A673 (cell line): ENCODE data around the gene ATP1B2.

Experiments
- EZH2 ChIP-seq: fragments of 200-600 bp; sonication (generic); IDR thresholded peaks from 2 replicates; pipeline ENCODE4 v1.6.1; 2017; ENCODE audit warnings: borderline replicate concordance, low read depth, mild to moderate bottlenecking, mixed read lengths, antibody characterized with exemption, low read length; ENCODE audit not compliant: poor library complexity, severe bottlenecking
- TF ChIP-seq, protein P1 (sequence below): fragments of 300-800, 200-600 bp; sonication (generic); conservative IDR thresholded peaks from 2 replicates; pipeline ENCODE4 v1.5.1; 2017; ENCODE audit warnings: low read depth, mild to moderate bottlenecking, antibody characterized with exemption, low read length, moderate library complexity, mixed read lengths

DNA sequence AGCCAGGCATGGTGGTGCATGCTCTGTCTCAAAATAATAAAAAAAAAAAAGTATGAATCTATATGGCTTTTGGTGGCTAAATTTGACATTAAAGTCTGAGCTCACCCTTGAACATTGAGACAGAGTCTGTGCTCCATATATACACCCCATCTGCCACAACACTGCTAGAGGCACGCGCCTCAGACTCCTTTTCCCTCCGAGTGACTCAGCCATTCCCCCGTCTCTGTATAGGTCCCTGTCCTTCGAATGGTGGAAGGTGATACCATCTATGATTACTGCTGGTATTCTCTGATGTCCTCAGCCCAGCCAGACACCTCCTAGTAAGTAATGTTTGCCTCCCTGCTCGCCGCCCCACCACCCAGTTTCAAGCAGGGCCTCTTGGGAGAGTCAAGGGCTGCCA is 49.8 kb downstream of the ATP1B2 start:
- no peak for TF ChIP-seq EZH2
- TF ChIP-seq, protein P1, sequence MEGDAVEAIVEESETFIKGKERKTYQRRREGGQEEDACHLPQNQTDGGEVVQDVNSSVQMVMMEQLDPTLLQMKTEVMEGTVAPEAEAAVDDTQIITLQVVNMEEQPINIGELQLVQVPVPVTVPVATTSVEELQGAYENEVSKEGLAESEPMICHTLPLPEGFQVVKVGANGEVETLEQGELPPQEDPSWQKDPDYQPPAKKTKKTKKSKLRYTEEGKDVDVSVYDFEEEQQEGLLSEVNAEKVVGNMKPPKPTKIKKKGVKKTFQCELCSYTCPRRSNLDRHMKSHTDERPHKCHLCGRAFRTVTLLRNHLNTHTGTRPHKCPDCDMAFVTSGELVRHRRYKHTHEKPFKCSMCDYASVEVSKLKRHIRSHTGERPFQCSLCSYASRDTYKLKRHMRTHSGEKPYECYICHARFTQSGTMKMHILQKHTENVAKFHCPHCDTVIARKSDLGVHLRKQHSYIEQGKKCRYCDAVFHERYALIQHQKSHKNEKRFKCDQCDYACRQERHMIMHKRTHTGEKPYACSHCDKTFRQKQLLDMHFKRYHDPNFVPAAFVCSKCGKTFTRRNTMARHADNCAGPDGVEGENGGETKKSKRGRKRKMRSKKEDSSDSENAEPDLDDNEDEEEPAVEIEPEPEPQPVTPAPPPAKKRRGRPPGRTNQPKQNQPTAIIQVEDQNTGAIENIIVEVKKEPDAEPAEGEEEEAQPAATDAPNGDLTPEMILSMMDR, result no peak
